HepG2 (cell line): ENCODE data around the gene KRTAP12-3.

ENCODE experiments used
- EZH2 ChIP-seq: conservative IDR thresholded peaks from 2 replicates; pipeline ENCODE4 v1.6.1; 2012; ENCODE audit warnings: mild to moderate bottlenecking, low read depth, low read length, moderate library complexity
- FOXP1 ChIP-seq, 2 experiments: fragments of 450-650 bp in 1 of 2; IDR thresholded peaks; 2 replicates each; pipeline ENCODE4 v1.6.1; 2017 to 2018; ENCODE audit warnings: antibody characterized with exemption in 1 of 2
- ZNF235 ChIP-seq: sonication (generic); formaldehyde crosslinking; IDR thresholded peaks from 2 replicates; pipeline ENCODE4 v1.8.1; 2023; ENCODE audit warnings: mild to moderate bottlenecking, missing genetic modification reagents, borderline replicate concordance

DNA sequence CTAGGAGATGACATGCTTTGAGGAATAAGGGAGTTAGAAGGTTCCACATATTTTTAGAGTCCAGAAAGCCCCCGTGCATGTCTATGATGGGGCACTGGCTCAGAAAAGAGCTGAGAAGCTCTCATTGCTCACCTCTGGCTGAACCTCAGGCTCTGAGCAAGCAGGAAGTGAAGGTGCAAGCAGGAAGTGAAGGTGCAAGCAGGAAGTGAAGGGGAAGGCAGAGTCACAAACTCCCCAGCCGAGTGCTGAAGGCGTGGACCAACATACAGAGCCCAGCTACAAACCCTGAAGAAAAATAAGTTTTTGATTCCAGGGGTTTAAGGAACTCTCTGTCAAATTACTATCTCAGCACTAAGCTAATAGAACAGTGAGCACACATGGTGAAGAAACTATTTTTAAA, 38.8 kb upstream of the KRTAP12-3 start:
- TF ChIP-seq EZH2 (no peak), FOXP1 (IDR thresholded peaks at IDR 0.05) (no peak), FOXP1 (CRISPR knock-in tag; IDR thresholded peaks at IDR 0.05) (no peak), ZNF235 (no peak)
